GM12801 (cell line): Measurements from ENCODE around the gene ESRRB.

ENCODE experiments used
- CTCF ChIP-seq: IDR thresholded peaks from one replicate; pipeline ENCODE4 v1.5.1; 2011; ENCODE audit warnings: control low read depth; ENCODE audit not compliant: insufficient read length; ENCODE audit errors: extremely low read depth

ESRRB gene

GRCh38 chr14:76355771-76356170 is 20.2 kb upstream of the ESRRB start:
- TF ChIP-seq CTCF = no peak

DNA sequence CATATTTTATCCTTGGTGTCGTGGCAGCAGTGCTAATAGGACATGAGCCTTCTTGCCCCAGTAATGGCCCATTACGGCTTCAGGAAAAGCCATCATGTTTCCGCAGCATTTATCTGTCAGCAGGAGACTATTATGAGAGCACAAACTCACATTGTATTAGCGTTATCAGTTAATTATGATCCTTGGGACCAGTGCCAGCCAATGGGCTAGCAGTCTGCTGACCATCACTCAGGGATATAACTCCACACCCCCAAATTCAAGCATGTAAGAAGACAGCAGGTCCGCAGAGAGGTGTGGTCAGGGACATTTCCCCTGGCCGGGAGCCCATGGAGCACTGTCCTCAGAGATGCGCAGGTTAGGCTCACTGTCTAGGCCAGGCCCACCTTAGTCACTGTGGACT is 4.9 kb upstream of the ESRRB start:
- TF ChIP-seq CTCF = no peak

DNA sequence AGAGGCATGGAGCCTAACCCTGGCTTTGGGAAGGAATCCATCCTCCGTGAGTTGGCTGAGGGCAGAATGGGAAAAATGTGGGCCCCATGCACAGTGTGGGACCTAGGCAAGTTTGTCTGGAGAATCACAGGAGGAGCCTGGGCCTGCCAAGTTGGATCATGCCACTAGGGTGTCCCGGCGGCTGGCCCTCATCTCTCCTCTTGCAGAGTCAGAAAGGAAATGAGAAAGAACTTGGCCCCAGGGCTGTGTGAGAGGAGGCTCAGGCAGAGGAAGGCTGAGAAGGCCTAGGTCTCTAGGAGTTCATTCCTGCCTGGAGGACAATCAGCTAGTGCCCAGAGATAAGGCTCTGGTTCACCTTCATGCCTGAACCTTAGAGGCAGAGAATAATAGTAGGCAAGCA is 2.5 kb upstream of the ESRRB start:
- TF ChIP-seq CTCF = no peak

- TF ChIP-seq CTCF = no peak
These were observed 453 bp upstream of the ESRRB start for GRCh38 chr14:76375484-76375883.

GRCh38 chr14:76376409-76376877 is 506 bp downstream of the ESRRB start:
- no peak for TF ChIP-seq CTCF

DNA sequence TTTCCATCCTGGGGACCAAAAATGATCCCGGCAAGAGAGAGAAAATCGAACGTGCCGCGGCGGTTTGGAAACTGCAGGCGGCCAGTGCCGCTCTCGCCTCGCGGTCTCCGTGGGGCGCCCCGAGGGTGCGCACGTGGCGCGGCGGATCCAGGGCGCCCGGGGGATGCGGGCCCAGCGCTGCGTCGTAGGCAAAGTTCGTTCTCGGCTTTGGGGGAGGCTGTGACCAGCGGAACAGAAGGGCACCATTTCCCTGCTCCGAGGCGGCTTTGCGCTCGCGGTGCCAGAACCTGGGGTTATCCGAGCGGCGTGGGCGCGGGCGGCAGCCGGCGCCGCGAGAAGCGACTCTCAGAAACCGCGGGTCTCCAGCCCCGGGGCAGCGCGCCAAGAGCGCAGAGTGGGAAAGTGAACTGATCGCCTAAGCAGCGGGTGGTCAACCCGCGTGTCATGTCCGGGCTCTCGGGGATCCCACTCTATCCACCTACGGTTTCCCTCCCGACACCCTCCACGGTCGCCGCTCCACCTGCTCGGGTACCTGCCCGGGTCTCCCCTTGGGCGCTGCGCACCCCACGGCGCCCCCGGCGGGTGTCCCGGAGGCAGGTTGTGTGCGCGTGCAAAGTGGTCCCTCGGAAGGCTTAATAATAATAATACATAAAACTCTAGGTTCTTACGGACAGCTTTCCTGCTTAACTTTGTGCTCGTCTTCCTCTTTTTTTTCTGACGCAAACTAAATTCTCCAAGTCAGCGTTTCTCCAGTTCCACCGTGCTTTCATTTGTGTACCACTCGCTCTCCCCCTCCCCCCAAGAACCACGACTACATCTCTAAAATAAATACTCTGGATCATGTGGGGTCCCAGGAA is 1.2 kb downstream of the ESRRB start:
- no peak for TF ChIP-seq CTCF

GRCh38 chr14:76377735-76378074 is 1.8 kb downstream of the ESRRB start:
- TF ChIP-seq CTCF = no peak
